HG03439 (cell line): ENCODE data around the gene ALK.

Source experiments
- ATAC-seq: cut with Tn5 transposase; IDR thresholded peaks from one replicate; pipeline ENCODE4 v1.9.1; 2021; ENCODE audit warnings: mild to moderate bottlenecking, moderate library complexity; ENCODE audit not compliant: unreplicated experiment

ALK gene

DNA sequence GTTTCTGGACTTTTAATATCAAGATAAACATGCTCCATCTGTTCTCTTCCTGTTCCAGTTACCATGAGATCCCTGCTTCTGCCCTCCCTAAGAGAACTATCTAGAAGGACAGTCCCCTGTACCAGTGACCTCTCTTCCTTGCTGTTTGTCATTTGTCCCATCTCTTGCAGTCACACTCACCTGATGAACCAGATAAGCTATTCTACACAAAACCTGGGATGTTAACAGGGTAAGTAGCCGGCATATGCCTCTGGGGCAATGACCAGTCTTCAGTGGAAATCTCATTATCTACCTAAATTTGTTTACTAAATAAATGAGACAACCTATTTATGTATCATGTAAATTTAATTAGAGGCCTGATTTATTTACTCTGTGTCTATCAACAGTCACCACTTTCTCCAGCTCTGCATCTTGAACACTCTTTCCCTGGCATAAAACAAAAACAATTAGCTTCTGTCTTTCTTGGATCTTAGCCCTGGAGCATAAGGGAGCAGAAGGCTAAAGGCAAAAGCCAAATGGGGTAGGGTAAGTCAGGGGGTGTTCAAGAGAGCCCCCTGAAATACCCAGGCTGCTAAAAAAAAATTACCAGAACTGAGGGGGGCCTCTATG, 337.7 kb downstream of the ALK start:
- ATAC-seq = no peak

DNA sequence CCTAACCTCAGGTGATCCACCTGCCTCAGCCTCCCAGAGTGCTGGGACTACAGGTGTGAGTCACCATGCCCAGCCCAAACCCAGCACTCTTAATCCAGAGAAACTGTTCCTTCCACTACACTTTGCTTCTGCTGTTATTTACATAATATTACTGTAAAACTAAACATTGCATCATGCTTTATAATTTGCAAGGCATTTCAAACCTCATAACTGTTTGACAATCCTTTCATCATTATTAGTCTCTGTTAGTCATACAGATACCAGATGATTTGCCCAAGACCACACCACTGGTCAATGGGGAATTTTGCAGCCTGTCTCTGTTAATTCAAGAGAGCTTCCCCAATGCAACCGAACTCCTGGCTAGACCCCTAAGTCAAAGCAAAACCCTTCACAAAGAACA, 338.3 kb downstream of the ALK start:
- ATAC-seq = no peak

DNA sequence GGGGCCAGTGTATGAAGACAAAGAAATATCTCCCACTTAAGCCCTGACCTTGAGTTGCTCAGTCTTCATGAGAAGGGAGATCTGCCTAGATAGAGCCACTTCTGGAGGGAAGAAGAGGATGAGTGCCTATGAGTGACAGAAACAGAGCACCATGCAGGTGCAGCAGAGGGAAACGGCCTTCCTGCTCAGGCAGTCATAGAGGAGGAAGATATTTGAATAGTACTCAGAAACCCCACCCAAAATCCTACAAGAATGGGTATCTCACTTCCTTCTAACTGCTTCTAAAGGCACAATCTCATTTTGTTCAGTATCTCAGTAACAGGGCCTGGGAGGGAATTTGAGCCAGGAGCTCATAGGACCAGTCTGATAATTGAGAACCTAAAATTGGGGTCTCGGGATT, 339.3 kb downstream of the ALK start:
- no peak for ATAC-seq

DNA sequence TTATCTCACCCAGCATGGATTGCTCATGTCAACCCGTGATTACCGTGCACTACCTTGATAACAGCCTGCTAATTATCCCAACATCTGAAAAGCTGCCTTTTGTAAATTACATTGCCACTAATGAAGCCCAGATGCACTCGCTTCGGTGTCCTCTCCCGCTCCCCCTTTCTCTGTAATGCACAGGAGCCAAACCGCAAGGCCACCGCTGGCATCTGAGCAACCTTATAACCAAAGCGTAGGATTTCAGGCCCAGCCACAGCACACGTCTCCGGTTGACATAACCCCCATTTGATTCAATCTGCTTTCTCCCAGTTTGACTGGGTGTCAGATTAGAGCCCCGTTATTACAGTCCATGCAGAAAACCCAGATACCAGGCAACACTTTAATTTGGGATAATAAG, 341.2 kb downstream of the ALK start:
- ATAC-seq = no peak

DNA sequence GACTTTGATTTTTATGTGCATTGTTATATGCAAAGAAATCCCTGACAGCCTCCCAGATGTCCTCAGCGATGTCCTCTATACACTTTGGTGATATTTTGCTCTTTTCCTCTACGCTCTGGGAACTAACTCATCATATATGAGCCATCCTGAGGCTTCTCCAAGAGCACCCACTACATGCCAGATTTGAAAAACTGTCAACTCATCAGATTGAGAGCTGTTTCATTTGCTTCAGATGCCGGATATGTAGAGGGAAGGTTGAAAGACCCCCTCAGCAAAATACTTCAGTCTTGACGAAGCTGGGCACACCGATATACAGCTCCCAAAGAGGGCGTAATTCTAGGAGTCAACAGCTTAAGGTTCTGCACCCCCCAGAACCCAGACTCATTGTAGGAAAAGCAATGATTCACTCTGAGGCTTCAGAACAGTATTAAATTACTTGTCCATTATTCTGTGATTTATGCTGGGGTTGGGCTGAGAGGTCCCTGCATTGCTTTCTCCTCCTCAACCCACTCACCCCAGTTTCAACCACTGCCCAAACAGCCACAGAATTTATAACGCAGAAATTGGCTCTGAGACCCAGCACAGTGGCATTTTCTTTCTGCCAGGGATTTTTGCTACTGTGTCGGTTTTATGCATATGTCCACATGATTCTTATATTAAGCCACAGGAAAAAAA, 341.8 kb downstream of the ALK start:
- ATAC-seq = no peak

DNA sequence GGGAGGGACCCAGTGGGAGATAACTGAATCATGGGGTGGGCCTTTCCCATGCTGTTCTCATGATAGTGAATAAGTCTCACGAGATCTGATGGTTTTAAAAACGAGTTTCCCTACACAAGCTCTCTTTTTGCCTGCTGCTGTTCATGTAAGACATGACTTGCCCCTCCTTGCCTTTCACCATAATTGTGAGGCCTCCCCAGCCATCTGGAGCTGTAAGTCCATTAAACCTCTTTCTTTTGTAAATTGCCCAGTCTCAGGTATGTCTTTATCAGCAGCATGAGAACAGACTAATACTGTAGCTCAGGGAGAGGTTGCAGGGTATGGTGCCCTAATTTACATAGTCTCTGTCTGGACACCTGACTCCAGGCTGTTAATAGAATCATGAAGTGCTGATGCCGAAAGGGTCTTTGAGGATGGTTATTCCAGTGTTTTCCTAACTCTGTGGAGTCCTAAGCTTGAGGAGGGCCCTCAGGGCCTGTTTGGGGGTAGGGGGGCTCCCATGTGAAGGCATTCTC, 343.2 kb downstream of the ALK start:
- no peak for ATAC-seq

DNA sequence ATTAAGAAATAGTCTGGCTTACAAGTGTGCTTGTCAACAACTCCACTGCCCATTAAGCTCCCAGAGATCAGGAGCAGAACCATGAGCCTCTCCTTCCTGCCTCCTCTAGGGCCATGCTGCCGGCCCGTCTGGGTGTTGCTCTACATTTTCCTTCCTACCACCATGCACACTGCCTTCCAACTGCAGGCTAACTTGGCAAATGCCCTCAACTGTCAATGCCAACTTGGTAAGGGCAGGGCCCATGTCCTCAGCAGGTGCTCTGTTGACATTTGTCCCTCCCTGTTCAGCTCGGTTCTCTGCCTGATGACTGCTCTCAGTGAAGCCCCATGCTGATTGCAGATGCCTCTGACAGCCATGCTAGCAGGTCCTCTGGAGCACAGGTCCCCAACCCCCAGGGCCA, 345.2 kb downstream of the ALK start:
- ATAC-seq = no peak

DNA sequence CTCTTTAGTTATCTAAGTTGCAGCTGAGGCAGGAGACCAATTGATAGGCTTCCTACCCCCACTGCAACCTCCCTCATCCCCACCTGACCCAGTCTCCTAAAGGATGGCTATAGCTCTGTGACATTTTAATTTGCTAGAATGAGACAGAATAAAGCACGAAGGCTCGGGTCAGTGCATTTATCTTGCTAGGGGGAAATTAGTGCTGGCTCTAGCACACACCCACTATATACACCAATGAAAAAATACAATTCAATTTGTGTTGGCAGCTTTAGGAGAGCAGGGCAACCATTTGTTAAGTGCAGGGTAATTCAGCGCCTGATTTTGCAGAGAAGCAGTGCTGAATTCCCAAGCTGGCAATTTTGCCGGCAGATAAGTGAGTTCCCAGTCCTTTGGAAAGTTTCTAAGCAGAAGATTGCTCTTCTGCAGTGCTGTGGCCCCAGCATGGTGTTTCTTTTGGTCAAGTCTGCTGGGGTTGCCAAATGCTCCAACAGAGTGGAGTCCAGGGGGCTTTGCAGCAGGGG, 346.0 kb downstream of the ALK start:
- no peak for ATAC-seq

DNA sequence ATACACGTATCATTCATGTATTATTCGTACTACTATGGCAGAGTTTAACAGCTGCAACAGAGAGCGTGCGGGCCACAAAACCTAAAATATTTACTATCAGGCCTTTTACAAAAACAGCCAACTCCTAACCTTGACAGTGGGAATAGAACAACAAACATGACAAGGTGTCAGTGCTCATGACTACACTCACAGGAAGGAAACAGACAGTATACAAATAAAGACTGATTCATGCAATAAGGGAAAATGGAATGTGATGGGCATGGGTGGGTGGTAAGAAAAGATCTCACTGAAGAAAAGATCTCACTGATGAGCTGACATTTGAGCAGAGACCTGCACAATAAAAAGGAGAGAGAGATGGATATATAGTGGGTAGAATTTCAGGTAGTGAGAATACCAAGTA, 347.8 kb downstream of the ALK start:
- no peak for ATAC-seq

DNA sequence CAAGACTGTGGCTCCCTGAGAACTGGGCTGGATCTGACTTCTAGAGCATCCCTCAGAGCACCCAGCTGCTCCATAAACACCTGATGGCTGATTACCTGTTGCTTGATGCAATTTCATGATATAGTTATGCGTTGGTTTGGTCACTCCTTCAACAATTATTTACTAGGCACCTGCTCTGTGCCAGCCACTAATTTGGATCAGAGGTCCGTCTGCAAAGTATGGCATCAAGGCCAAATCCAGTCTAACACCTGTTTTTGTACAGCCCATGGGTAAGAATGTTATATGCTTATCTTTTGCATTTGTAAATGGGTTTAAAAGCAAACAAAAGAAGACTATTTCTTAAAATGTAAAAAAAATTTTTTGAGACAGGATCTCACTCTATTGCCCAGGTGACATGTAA, 348.2 kb downstream of the ALK start:
- no peak for ATAC-seq

DNA sequence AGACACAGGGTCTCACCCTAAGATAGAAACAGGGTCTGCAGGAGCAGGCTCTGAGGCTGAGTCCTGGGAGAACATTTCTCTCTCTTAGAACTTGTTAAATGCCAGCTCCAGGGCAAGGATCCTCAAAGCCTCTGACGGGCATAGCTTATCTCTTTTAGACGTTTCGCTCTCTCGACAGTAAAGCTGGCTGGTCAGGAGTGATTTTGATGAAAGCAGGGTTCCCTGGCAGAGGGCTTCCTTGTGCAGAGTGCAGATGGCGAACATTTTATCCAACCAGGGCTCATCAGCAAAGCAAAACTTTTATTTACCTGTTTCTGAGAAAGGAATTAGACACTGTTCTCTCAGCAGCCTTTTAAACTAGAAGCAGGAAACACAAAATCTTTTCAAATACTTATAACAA, 350.8 kb downstream of the ALK start:
- no peak for ATAC-seq

DNA sequence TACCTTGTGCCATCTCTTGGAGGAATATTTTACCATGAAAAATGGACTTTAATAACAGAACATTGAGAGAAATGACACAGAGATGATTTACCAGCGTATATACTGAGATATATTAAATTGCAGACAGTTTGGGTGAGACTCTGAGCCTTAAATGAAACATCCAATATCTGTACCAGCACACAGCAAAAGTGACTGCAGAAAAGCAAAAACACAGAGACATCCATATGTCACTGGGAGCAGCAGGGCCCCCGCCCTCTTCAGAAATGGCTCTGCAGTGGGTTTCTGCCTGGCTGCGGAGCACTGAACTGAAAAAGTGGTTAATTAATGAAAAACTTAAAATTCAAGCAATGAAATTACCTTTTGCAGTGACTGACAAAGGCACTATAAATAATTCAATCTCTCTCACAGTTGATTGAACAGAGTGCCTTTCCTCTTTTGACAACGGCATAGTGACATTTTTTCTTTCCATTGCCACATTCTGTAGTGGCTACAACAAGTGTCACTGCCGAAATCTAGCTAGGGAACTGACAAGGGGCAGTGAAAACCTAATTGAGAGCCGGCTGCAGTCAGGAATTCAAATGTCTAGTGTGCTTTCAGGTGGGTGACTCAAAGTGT, 353.4 kb downstream of the ALK start:
- ATAC-seq = no peak

DNA sequence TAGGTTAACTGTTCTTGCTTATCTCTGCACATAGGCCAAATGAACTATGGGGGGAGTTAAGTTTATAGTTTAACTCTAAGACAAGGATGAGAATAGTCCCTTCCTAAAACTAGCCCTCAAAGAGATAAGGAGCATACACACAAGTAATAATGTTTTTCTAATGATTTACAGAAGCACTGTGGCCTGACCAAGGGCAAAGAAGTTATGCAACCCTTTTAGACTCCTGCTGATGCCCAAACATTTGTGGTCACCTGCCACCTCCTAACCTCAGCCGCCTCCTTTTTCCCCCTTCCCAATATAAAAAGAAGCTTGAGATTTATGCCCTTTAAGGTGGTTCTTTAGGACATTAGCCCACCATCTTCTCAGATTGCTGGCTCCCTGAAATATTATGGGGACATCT, 357.7 kb downstream of the ALK start:
- no peak for ATAC-seq

DNA sequence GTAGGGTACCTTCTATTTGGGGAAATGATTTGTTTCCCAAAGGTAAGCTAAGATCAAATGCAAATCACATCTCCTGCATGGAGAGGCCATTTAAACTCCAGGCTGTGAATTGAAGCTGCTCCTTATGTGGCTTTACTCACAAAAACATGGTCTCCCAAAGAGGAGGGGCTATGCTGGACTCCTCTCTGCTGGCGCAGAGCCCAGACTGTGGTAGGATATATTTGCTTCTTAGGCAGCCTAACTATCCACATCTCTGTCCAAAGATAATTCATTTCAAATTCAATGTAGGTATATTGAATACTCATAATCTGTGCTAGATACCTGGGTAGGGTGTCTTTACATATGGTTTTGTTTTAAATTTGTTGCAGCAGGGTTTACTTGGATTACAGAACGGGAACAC, 358.5 kb downstream of the ALK start:
- ATAC-seq = no peak

DNA sequence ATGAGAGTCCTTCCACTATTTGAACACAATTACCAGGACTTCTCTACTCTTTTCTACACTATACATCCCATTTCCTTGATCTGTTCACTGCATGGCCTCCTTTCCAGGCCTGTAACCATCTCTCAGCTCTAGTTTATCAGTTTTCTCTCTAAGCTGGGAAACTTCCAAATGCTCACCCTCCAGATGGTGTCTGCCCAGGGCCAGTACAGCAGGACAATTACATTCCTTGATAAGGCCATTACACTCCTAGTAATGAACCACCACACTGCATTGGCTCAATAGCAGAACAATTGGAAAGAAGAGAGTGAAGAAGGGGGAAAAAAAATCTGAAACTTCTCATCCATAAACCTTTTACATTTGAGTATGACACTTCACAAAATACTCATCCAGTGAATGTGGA, 359.1 kb downstream of the ALK start:
- ATAC-seq = no peak

DNA sequence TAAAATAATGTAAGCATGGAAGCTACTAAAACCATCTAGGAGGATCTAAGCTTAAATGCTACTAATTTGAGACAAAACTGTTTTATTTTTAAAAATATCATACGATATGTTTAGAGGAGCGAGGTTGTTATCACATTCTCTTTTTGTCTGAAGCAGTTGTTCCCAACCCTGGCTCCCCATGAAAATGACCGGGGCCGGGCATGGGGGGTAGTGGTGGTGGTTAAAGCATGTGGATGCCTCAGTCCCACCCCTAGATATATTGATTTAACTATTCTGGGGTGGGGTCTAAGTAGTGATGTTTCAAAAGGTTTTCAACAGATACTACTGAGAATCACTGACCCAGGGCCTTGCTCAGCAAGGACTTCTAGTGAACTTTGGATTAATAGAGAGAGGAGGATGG, 359.8 kb downstream of the ALK start:
- no peak for ATAC-seq

DNA sequence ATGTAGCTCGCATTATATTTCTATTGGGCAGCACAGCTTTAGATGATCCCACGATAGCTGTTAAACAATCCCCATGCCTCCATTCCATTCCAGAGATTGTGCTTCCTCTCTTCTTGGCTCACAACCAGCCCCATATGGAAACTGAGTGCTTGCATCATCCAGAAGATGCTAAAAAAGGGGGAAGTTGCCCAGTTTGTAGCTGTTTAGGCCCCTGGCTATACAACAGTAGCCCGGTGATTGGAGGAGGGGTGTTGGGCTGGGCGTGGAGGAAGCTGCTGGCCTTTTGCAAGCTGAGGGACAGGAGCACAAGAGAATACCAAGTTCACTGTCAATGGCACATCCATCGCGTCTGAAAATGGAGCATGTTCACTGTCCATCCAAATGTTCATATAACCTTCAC, 360.2 kb downstream of the ALK start:
- ATAC-seq = no peak

DNA sequence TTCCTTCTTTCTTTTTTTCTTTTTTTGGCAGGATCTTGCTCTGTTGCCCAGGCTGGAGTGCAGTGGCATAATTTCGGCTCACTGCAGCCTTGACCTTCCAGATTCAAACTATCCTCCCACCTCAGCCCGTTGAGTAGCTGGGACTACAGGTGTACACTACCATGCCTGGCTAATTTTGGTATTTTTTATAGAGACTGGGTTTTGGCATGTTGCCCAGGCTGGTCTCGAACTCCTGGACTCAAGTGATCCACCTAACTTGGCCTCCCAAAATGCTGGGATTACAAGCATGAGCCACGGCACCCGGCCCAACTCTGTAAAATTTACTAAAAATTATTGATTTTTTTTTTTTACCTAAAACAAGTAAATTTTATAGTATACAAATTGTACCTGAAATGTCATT, 360.8 kb downstream of the ALK start:
- no peak for ATAC-seq

DNA sequence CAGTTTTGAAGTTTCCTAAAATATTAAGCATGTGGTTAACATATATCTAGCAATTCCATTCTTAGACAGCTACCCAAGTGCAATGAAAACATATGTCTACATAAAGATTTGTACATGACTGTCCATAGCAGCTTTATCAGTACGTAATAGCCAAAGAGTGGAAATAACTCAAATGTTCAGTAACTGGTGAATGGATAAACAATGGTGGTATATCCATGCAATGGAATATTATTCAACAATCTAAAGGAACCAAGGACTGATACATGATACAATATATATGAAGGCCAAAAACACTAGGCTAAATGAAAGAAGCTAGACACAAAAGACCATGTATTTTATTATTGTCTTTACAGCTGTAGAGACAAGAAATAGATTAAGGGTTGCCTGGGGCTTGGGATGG, 361.4 kb downstream of the ALK start:
- no peak for ATAC-seq

DNA sequence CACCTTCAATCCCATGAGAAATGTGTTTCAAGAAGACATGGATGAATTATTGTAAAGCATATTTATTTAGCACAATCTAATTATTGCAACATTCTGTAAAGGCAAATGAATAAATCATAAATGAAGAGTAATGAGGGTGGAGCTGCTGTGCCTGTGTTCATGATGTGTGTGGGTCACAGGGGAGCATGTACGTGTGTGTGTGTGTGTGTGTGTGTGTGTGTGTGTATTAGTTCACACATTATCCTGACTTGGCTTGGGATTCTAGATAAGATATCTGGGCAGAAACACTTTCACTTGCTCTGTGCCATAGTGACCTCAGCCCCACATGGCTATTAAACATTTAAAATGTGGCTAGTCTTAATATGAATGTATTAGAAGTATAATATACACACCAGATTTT, 361.8 kb downstream of the ALK start:
- no peak for ATAC-seq

DNA sequence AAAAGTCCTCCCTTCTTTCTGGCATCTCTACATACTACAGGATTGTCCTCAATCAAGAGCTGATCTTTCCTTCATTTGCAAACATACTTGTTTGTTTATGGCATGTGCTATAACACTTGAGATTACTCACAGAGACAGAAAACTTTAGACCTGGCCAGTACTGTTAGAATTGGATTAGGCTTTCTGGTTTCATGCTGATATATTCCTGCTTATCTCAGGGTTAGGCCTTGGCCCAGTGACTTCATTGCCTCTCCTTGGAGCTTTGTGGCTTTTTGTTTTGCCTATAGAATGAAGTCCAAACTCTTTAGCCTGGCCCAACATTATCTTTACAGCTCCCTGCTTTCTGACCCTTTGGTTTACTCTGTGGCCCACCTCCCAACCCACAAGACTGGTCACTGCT, 363.3 kb downstream of the ALK start:
- ATAC-seq = no peak

DNA sequence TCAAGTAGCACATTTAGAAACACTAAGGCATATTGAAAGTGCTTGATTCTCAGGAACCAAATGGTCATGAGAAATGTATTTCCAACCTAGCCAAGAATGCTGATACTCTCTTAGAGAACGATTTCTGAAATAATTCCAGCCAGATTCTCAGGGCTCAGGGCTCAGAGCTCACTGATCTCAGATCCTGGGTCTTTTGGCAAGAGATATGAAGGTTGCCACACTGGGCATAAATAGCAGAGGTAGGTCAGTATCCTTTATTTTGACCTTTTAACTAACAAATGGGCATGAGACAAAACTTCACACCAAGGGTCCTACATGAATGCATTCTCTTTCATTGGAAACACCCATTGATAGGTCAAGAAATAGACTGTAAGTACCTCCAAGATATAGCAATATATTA, 364.1 kb downstream of the ALK start:
- ATAC-seq = no peak

DNA sequence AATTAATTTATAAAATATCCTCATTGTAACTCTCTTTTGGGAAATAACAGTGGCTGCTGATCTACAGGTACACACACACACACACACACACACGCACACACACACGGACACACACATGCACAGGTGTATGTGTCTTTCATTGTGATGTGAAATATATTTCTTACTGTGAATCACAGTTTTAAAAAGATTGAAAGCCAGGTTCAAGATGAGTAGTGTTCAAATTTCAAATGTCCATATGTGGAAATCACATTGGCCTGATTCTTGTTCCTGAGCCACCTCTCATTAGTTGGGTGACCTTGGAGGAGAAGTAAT, 372.4 kb downstream of the ALK start:
- ATAC-seq = no peak
